Psoas muscle (tissue), 8 donors: ENCODE results near the gene LRP5. TPM values are rescaled to one million over a fixed set of nuclear protein-coding genes. Genes with fewer than 3 reads are reported as not detected.

Experiments
- ATAC-seq, 4 donors: fragments of 200-7000 bp; cut with Tn5 transposase; one replicate each; pipeline ENCODE4 v1.9.1; 2020; ENCODE audit warnings: moderate library complexity in 3 of 4, mild to moderate bottlenecking in 2 of 4
- DNase-seq, 2 donors: peaks; one replicate each; pipeline ENCODE4 v3.0.0-alpha.2; 2020
- H3K27ac ChIP-seq: fragments of 200-600 bp; one replicate; pipeline ENCODE4 v1.8.0; 2022
- H3K27me3 ChIP-seq, 3 donors: fragments of 200-600 bp in 1 of 3; one replicate each; pipeline versions ENCODE4 v1.6.1 to v1.8.0; 2013 to 2022; ENCODE audit warnings: low read length in 2 of 3, mild to moderate bottlenecking in 2 of 3, moderate library complexity in 1 of 3; ENCODE audit not compliant: insufficient read depth in 3 of 3
- H3K36me3 ChIP-seq, 2 donors: fragments of 200-600 bp in 1 of 2; one replicate each; pipeline versions ENCODE4 v1.6.1 to v1.8.0; 2013 to 2022; ENCODE audit warnings: low read depth in 1 of 2, mild to moderate bottlenecking in 1 of 2, moderate library complexity in 1 of 2; ENCODE audit not compliant: insufficient read depth in 1 of 2
- H3K4me1 ChIP-seq: fragments of 200-600 bp; one replicate; pipeline ENCODE4 v1.8.0; 2022
- H3K4me3 ChIP-seq: fragments of 200-600 bp; one replicate; pipeline ENCODE4 v1.8.0; 2022; ENCODE audit warnings: mild to moderate bottlenecking
- H3K9me3 ChIP-seq: fragments of 200-600 bp; one replicate; pipeline ENCODE4 v1.8.0; 2022
- WGBS, 3 donors: extraction: QIAGEN DNeasy Blood & Tissue Kit; methylation state at CpG; one replicate each; pipeline versions ENCODE4 v1.1.6 to v1.1.7; 2013; 5-methylcytosine and 5-hydroxymethylcytosine counted together
- intact Hi-C, 2 donors: fragments of 100-400 bp; cut with DNase I; formaldehyde crosslinking; loops; one replicate each; pipeline versions ENCODE4 v1.11.0 to v1.14.2; 2022
- polyA plus RNA-seq, 3 donors: library from polyadenylated mRNA; stranded (reverse); fragments of 200-250 nt; gene quantifications; one replicate each; pipeline ENCODE4 v1.2.3, GENCODE V29; 2013
- total RNA-seq, 4 donors: library from RNA; stranded (reverse); fragmentation: NEBNext Ultra II Directional in 2 of 4; extraction: Animal tissue kit (Norgen Biotek cat#: 25700) in 2 of 4; gene quantifications; one replicate each; pipeline versions ENCODE4 v1.2.1 to v1.2.4, GENCODE V29; 2021 to 2023
- TF ChIP-seq, protein P1 (sequence below): fragments of 200-600 bp; IDR thresholded peaks from one replicate; pipeline ENCODE4 v1.8.0; 2022; ENCODE audit warnings: antibody characterized with exemption
- donor health status: healthy with polysubstance abuse.
- donor health status: DM: no; HTN: no; CAD: no; lungs with moderate emphysema.
- donor health status: Bipolar disorder and iron deficiency.
- donor health status: healthy.
- donor health status: DM: yes; HTN: yes; CAD: no.
- donor health status: DM: no; HTN: no; CAD: no.
- donor health status: DM: no; HTN: no; CAD: no.
- donor health status: DM: yes; HTN: yes; CAD: no.

Gene LRP5
- total and polyA plus RNA-seq, 7 donors = 5.3 to 19.2 (median 16.7) TPM

DNA sequence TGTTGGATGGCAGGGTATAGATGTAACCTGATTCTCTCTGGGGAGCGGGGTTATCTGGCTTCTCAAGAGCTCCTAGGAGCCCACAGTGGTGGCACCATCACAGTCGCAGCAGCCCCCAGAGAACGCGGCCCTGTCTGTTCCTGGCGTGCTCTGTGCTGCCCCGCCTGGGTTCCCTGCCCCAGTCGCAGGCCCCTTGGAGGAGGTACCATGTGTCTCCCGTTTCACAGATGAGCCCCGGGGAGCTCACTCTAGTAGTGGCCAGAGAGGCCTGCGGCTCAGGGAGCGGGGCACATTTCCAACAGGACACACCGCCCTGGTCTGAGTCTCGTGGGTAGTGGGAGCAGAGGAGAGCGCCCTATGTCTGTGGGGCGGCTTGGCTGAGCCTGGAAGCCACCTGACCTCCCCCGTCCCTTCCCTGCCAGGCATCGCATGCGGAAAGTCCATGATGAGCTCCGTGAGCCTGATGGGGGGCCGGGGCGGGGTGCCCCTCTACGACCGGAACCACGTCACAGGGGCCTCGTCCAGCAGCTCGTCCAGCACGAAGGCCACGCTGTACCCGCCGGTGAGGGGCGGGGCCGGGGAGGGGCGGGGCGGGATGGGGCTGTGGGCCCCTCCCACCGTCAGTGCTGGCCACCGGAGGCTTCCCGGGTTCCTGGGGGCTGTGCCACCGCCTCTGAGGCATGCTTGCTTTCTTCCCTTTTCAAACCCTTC lies 127.1 kb downstream of the LRP5 start:
- no peaks in the 10 kb centered on the region for H3K27me3 ChIP-seq
- ATAC-seq (peak in 2 of 4 donors; percentile 62 to 64), DNase-seq (no peak)
- peaks cover 5% of the 10 kb centered on the region for H3K4me1 ChIP-seq
- intact Hi-C loops = no loop called here
- TF ChIP-seq, protein P1, sequence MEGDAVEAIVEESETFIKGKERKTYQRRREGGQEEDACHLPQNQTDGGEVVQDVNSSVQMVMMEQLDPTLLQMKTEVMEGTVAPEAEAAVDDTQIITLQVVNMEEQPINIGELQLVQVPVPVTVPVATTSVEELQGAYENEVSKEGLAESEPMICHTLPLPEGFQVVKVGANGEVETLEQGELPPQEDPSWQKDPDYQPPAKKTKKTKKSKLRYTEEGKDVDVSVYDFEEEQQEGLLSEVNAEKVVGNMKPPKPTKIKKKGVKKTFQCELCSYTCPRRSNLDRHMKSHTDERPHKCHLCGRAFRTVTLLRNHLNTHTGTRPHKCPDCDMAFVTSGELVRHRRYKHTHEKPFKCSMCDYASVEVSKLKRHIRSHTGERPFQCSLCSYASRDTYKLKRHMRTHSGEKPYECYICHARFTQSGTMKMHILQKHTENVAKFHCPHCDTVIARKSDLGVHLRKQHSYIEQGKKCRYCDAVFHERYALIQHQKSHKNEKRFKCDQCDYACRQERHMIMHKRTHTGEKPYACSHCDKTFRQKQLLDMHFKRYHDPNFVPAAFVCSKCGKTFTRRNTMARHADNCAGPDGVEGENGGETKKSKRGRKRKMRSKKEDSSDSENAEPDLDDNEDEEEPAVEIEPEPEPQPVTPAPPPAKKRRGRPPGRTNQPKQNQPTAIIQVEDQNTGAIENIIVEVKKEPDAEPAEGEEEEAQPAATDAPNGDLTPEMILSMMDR = no peak
- no peaks in the 10 kb centered on the region for H3K9me3 ChIP-seq
- WGBS, 3 donors = 54 to 83% (median 62%) methylated on average over 33 to 38 of the region's 38 CpGs
- peaks cover 0 to 41% of the 10 kb centered on the region in 2 donors for H3K36me3 ChIP-seq
- H3K4me3 ChIP-seq = no peak overlapping the region
- no peak overlapping the region for H3K27ac ChIP-seq

DNA sequence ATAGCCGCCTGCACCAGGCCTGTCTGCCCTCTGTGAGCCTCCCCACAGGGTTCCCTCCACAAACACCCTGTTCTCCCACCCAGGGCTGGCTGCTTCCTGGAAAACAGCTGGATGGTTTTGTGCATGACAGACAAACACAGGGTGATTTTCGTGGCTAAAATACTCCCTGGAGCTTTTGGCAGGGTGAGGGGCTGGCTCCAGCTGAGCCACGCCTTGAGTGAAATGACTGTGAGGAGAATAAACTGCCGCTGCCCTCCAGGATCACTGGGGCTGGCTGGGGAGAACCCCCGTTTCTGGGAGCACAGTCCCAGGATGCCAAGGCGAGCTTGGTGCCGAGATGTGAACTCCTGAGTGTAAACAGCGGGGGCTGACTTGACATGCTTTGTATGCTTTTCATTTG lies 127.8 kb downstream of the LRP5 start:
- H3K27ac ChIP-seq = no peak overlapping the region
- H3K27me3 ChIP-seq = no peaks in the 10 kb centered on the region
- H3K4me1 ChIP-seq = peaks cover 5% of the 10 kb centered on the region
- DNase-seq = no peak
- no peak for ATAC-seq
- peaks cover 0 to 41% of the 10 kb centered on the region in 2 donors for H3K36me3 ChIP-seq
- H3K9me3 ChIP-seq = no peaks in the 10 kb centered on the region
- WGBS, 3 donors = 81 to 92% (median 88%) methylated on average over 8 of the region's 8 CpGs
- intact Hi-C loops = no loop called here
- TF ChIP-seq, protein P1 = no peak
- no peak overlapping the region for H3K4me3 ChIP-seq

DNA sequence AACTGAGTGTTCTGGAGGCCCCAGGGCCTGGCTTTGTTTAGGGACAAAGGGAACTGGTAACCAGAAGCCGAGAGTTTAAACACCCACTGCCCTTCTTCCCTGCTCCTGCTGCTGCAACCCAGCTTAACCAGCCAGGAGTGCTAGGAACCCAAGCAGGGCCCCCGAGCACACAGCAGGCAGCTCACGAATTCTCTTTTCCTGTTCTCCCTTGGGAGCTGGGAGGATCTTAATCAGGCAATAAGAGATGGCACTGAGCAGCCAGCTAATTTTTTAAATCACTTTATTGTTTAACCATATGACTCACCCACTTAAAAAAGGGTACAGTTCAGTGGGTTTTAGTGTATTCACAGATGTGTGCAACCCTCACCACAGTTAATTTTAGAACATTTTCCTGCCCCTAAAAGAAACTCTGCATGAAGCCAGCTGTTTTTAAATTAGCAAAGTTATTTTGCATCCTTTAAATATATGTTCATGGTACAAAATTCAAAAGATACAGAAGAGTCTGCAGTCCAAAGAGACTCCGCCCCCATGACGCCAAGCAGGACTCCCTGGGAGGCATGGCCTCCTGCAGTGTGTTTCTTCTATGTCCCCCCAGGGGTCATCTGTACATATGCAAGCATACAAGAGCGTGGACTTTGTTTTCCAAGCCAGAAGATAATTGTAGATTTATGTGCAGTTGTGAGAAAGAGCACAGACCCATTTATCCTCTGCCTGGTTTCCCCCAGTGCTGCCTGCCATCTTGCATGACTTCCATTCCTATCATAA lies 129.3 kb downstream of the LRP5 start:
- DNase-seq (peak in 1 of 2 donors; percentile 23), ATAC-seq (no peak)
- H3K36me3 ChIP-seq = peaks cover 0 to 43% of the 10 kb centered on the region in 2 donors
- H3K4me1 ChIP-seq = peaks cover 5% of the 10 kb centered on the region
- H3K27ac ChIP-seq = no peak overlapping the region
- H3K9me3 ChIP-seq = no peaks in the 10 kb centered on the region
- H3K27me3 ChIP-seq = no peaks in the 10 kb centered on the region
- H3K4me3 ChIP-seq = no peak overlapping the region
- WGBS, 3 donors = 75 to 78% (median 77%) methylated on average over 6 of the region's 6 CpGs
- TF ChIP-seq, protein P1 = no peak
- intact Hi-C loops = no loop called here

DNA sequence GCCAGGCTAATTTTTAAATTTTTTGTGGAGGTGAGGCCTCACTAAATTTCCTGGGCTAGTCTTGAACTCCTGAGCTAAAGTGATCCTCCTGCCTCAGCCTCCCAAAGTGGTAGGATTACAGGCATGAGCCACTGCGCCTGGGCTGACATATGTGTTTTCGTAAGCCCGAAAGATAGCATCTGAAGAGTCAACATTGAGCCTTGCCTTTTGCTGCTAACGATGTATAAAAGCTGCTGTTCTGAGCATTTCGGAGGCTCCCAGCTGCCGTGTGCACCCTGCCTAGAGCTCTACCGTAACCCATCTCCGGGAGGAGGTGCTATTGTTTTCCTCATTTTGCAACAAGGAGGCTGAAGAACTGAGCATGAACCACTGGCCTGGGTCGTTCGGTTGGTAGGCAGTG lies 130.0 kb downstream of the LRP5 start:
- no peaks in the 10 kb centered on the region for H3K4me1 ChIP-seq
- TF ChIP-seq, protein P1 = no peak
- WGBS, 3 donors = 84 to 97% (median 84%) methylated on average over 10 of the region's 10 CpGs
- ATAC-seq (no peak), DNase-seq (no peak)
- no peak overlapping the region for H3K27ac ChIP-seq
- intact Hi-C loops = no loop called here
- H3K36me3 ChIP-seq = peaks cover 0 to 46% of the 10 kb centered on the region in 2 donors
- no peaks in the 10 kb centered on the region for H3K27me3 ChIP-seq
- no peaks in the 10 kb centered on the region for H3K9me3 ChIP-seq
- H3K4me3 ChIP-seq = no peak overlapping the region
